ENCODE measurements around the gene NAGLU.

Gene NAGLU

DNA sequence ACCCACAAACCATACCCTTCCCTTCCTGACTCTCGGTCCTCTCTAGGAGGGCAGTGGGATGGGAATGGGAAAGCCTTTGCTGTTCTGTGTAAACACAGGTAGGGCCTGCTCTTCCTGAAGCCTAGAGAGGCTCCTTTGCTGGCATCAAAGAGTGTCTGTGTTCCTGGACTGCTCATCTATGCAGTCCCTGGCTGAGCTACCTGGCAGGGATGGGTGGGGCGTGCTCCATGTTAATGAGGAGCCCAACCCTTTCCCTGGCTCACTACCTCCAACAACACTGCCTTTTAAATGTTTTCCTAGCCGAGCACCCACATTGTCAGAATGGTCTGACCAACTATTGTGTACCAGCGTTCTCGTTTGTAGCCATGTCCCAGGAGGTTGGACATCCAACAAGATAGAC lies 26.6 kb upstream of the NAGLU start:
- no peak overlapping the region for H3K27ac ChIP-seq (ENCODE audit: low read depth, low read length)
- H3K4me2 ChIP-seq (ENCODE audit: low read length) = no peak overlapping the region
- H3K36me3 ChIP-seq (ENCODE audit: control insufficient read depth, low read length) = no peaks in the 10 kb centered on the region
- H3K9me2 ChIP-seq (replicated peaks; ENCODE audit: control insufficient read depth, low read length) = no peaks in the 10 kb centered on the region
- TF ChIP-seq, protein P1, sequence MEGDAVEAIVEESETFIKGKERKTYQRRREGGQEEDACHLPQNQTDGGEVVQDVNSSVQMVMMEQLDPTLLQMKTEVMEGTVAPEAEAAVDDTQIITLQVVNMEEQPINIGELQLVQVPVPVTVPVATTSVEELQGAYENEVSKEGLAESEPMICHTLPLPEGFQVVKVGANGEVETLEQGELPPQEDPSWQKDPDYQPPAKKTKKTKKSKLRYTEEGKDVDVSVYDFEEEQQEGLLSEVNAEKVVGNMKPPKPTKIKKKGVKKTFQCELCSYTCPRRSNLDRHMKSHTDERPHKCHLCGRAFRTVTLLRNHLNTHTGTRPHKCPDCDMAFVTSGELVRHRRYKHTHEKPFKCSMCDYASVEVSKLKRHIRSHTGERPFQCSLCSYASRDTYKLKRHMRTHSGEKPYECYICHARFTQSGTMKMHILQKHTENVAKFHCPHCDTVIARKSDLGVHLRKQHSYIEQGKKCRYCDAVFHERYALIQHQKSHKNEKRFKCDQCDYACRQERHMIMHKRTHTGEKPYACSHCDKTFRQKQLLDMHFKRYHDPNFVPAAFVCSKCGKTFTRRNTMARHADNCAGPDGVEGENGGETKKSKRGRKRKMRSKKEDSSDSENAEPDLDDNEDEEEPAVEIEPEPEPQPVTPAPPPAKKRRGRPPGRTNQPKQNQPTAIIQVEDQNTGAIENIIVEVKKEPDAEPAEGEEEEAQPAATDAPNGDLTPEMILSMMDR (IDR thresholded peaks at IDR 0.05; ENCODE audit: low read depth, low read length, poor library complexity, severe bottlenecking) = no peak
- no peak for TF ChIP-seq EZH2phosphoT487 (IDR thresholded peaks at IDR 0.05; ENCODE audit: borderline replicate concordance, low read length)
- no peaks in the 10 kb centered on the region for H3K9me3 ChIP-seq (ENCODE audit: control insufficient read depth, insufficient read depth, low read length)
- H4K20me1 ChIP-seq (ENCODE audit: control insufficient read depth, insufficient read depth, low read depth, low read length) = no peaks in the 10 kb centered on the region
- no peaks in the 10 kb centered on the region for H3K79me2 ChIP-seq (ENCODE audit: control insufficient read depth, low read length)
- no peaks in the 10 kb centered on the region for H3F3A ChIP-seq (ENCODE audit: control insufficient read depth, insufficient read depth)
- no peaks in the 10 kb centered on the region for H3K4me1 ChIP-seq (ENCODE audit: control insufficient read depth, low read length)
- peaks cover 55% of the 10 kb centered on the region for H3K27me3 ChIP-seq (ENCODE audit: control insufficient read depth, low read length)
- H3K4me3 ChIP-seq (ENCODE audit: low read length) = no peak overlapping the region

DNA sequence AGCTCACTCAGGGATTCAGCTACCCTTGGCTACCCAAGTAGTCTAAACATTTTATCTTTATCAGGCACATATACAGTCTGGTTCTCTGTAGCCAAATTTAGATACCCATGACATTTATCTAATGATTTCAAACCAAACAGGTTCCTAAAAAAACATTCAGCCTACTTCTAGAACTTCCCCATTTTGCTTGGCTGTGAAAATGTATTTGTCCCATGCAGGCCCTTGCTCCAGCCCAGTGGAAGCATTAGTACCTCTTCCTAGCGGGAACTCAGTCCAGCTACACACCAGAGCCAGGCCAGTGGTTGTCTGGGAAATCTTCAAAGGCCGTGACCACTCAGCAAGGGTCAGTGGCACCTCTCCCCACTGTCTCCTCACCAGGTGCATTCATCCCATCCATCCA lies 26.2 kb upstream of the NAGLU start:
- H3K79me2 ChIP-seq (ENCODE audit: control insufficient read depth, low read length) = no peaks in the 10 kb centered on the region
- H3K4me3 ChIP-seq (ENCODE audit: low read length) = no peak overlapping the region
- TF ChIP-seq EZH2phosphoT487 (IDR thresholded peaks at IDR 0.05; ENCODE audit: borderline replicate concordance, low read length) = no peak
- TF ChIP-seq, protein P1 (IDR thresholded peaks at IDR 0.05; ENCODE audit: low read depth, low read length, poor library complexity, severe bottlenecking) = no peak
- H3K4me1 ChIP-seq (ENCODE audit: control insufficient read depth, low read length) = no peaks in the 10 kb centered on the region
- no peak overlapping the region for H3K4me2 ChIP-seq (ENCODE audit: low read length)
- no peaks in the 10 kb centered on the region for H3K9me2 ChIP-seq (replicated peaks; ENCODE audit: control insufficient read depth, low read length)
- H4K20me1 ChIP-seq (ENCODE audit: control insufficient read depth, insufficient read depth, low read depth, low read length) = no peaks in the 10 kb centered on the region
- peaks cover 51% of the 10 kb centered on the region for H3K27me3 ChIP-seq (ENCODE audit: control insufficient read depth, low read length)
- no peaks in the 10 kb centered on the region for H3F3A ChIP-seq (ENCODE audit: control insufficient read depth, insufficient read depth)
- no peaks in the 10 kb centered on the region for H3K9me3 ChIP-seq (ENCODE audit: control insufficient read depth, insufficient read depth, low read length)
- H3K36me3 ChIP-seq (ENCODE audit: control insufficient read depth, low read length) = no peaks in the 10 kb centered on the region
- H3K27ac ChIP-seq (ENCODE audit: low read depth, low read length) = no peak overlapping the region

DNA sequence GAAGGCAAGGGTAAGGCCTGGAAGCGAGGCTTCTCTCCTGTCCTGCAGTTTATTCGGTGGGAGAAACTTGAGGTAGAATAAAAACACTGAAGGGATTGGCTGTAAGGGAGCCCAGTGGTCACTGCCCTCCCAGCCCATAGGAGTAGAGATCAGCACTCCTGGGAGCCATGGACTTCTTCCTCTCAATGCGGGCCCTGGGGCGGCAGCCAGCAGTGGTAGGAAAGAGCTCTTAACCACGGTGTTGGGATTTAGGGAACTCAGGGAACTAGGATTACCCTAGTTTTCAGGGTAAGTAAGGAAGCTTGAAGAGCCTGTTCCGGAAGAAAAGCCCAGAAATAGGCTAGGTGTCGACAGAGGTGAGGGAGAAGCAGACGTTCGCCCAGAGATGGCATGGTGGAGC lies 23.8 kb upstream of the NAGLU start:
- Histone ChIP-seq H3K27ac (ENCODE audit: low read depth, low read length) (no peak overlapping the region), H3K9me2 (replicated peaks; ENCODE audit: control insufficient read depth, low read length) (no peaks in the 10 kb centered on the region), H3K4me2 (ENCODE audit: low read length) (no peak overlapping the region), H3K9me3 (ENCODE audit: control insufficient read depth, insufficient read depth, low read length) (no peaks in the 10 kb centered on the region), H4K20me1 (ENCODE audit: control insufficient read depth, insufficient read depth, low read depth, low read length) (no peaks in the 10 kb centered on the region), H3K4me3 (ENCODE audit: low read length) (no peak overlapping the region), H3K4me1 (ENCODE audit: control insufficient read depth, low read length) (0 out of 2 replicates have a peak, but pooled peaks cover under 1% of the 10 kb centered on the region), H3K79me2 (ENCODE audit: control insufficient read depth, low read length) (no peaks in the 10 kb centered on the region), H3K27me3 (ENCODE audit: control insufficient read depth, low read length) (peaks cover 49% of the 10 kb centered on the region), H3K36me3 (ENCODE audit: control insufficient read depth, low read length) (no peaks in the 10 kb centered on the region), H3F3A (ENCODE audit: control insufficient read depth, insufficient read depth) (no peaks in the 10 kb centered on the region)
- no peak for TF ChIP-seq EZH2phosphoT487 (IDR thresholded peaks at IDR 0.05; ENCODE audit: borderline replicate concordance, low read length)

DNA sequence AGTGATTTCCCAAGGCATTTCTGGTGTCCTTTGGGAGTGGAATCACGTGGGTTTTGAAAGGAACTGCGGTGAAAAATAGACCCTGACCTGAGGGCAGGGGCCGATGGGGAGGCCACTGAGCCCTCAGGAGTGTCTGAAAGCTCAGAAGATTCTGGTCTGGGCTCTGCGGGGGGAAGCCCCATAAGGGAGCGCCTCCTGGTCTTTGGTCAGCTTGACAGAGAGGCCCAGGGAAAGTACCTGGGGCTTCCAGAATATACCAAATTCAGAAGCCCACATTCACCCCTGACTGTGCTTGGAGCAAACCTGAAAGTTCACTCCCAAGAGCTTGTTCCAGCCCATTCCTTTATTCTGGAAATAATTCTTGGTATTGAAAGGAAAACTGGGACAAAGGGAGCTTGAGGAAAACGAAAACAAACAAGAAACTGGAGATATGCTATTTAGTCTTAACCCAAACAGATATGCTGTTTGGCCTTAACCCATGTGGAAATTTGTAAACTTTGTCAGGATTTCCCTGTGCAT lies 23.2 kb upstream of the NAGLU start:
- no peak overlapping the region for H3K27ac ChIP-seq (ENCODE audit: low read depth, low read length)
- no peaks in the 10 kb centered on the region for H3K9me2 ChIP-seq (replicated peaks; ENCODE audit: control insufficient read depth, low read length)
- peaks cover 45% of the 10 kb centered on the region for H3K27me3 ChIP-seq (ENCODE audit: control insufficient read depth, low read length)

More for the DNA sequence above, 23.2 kb upstream of the NAGLU start:
- H4K20me1 ChIP-seq (ENCODE audit: control insufficient read depth, insufficient read depth, low read depth, low read length) = no peaks in the 10 kb centered on the region
- TF ChIP-seq EZH2phosphoT487 (IDR thresholded peaks at IDR 0.05; ENCODE audit: borderline replicate concordance, low read length) = no peak
- TF ChIP-seq, protein P1 (IDR thresholded peaks at IDR 0.05; ENCODE audit: low read depth, low read length, poor library complexity, severe bottlenecking) = no peak
- no peak overlapping the region for H3K4me2 ChIP-seq (ENCODE audit: low read length)
- H3K79me2 ChIP-seq (ENCODE audit: control insufficient read depth, low read length) = no peaks in the 10 kb centered on the region
- no peaks in the 10 kb centered on the region for H3F3A ChIP-seq (ENCODE audit: control insufficient read depth, insufficient read depth)
- H3K9me3 ChIP-seq (ENCODE audit: control insufficient read depth, insufficient read depth, low read length) = no peaks in the 10 kb centered on the region
- no peak overlapping the region for H3K4me3 ChIP-seq (ENCODE audit: low read length)
- no peaks in the 10 kb centered on the region for H3K36me3 ChIP-seq (ENCODE audit: control insufficient read depth, low read length)
- 0 out of 2 replicates have a peak, but pooled peaks cover 2% of the 10 kb centered on the region for H3K4me1 ChIP-seq (ENCODE audit: control insufficient read depth, low read length)

All from DOHH2 (cell line).